HG02973 (cell line): ENCODE results near the gene USP12.
"Not testable (repeated sequence)": the region's sequence is repeated elsewhere in the genome, so short reads cannot be mapped to it uniquely, and the experiment has no call there.

Experiments
- ATAC-seq: cut with Tn5 transposase; IDR thresholded peaks from one replicate; pipeline ENCODE4 v1.9.1; 2021; ENCODE audit warnings: moderate library complexity; ENCODE audit not compliant: unreplicated experiment

USP12 gene

GRCh38 chr13:27151798-27152599 is 19.6 kb downstream of the USP12 start:
- ATAC-seq, result no peak

GRCh38 chr13:27149702-27150101 is 21.9 kb downstream of the USP12 start:
- no peak for ATAC-seq

- ATAC-seq, result no peak
Measured at GRCh38 chr13:27148900-27149299, 22.7 kb downstream of the USP12 start.

- peak; percentile 67 for ATAC-seq
Measured at GRCh38 chr13:27147530-27148170, 24.0 kb downstream of the USP12 start.

GRCh38 chr13:27141746-27142145 is 29.9 kb downstream of the USP12 start:
- no peak for ATAC-seq

GRCh38 chr13:27141159-27141558 is 30.5 kb downstream of the USP12 start:
- ATAC-seq, result not testable (repeated sequence)

- no peak for ATAC-seq
Measured at GRCh38 chr13:27140060-27140459, 31.6 kb downstream of the USP12 start.

- ATAC-seq, result no peak
Measured at GRCh38 chr13:27139565-27139964, 32.0 kb downstream of the USP12 start.

GRCh38 chr13:27138457-27139093 is 33.0 kb downstream of the USP12 start:
- ATAC-seq, result no peak

- ATAC-seq, result no peak
Measured at GRCh38 chr13:27137759-27138158, 33.9 kb downstream of the USP12 start.

GRCh38 chr13:27135023-27135422 is 36.6 kb downstream of the USP12 start:
- ATAC-seq, result no peak

- no peak for ATAC-seq
Measured at GRCh38 chr13:27133889-27134288, 37.7 kb downstream of the USP12 start.

GRCh38 chr13:27132538-27132937 is 39.1 kb downstream of the USP12 start:
- ATAC-seq, result no peak

- no peak for ATAC-seq
Measured at GRCh38 chr13:27131906-27132305, 39.7 kb downstream of the USP12 start.

GRCh38 chr13:27130979-27131623 is 40.5 kb downstream of the USP12 start:
- peak; percentile 81 for ATAC-seq

GRCh38 chr13:27130223-27130978 is 41.2 kb downstream of the USP12 start:
- ATAC-seq, result no peak

GRCh38 chr13:27128825-27129627 is 42.6 kb downstream of the USP12 start:
- ATAC-seq, result no peak

- no peak for ATAC-seq
Measured at GRCh38 chr13:27126859-27127258, 44.8 kb downstream of the USP12 start.

GRCh38 chr13:27125357-27126282 is 46.0 kb downstream of the USP12 start:
- no peak for ATAC-seq
